ENCODE data around the gene ELANE. TPM values are rescaled to one million over a fixed set of nuclear protein-coding genes. Genes with fewer than 3 reads are reported as not detected.
A peak's percentile ranks its signal among the peaks of the same experiment; 100 is the strongest.
"Not testable (repeated sequence)": the region's sequence is repeated elsewhere in the genome, so short reads cannot be mapped to it uniquely, and the experiment has no call there.

ELANE gene
- total and polyA plus RNA-seq, 2 donors from 2014 or later: 0.85 TPM; not detected in 1

- Histone ChIP-seq H3K27ac (ENCODE audit: low read depth in 2 of 2, low read length in 2 of 2) (no peak overlapping the region), H3K9ac (ENCODE audit: low read length in 3 of 3) (no peak overlapping the region), H3K9me3 (ENCODE audit: control insufficient read depth in 2 of 3, insufficient read depth in 1 of 3, low read length in 3 of 3) (no peaks in the 10 kb centered on the region), H3K4me3 (ENCODE audit: low read length in 3 of 3) (no peak overlapping the region), H3K27me3 (ENCODE audit: control insufficient read depth, insufficient read depth, low read length) (no peaks in the 10 kb centered on the region), H3K36me3 (ENCODE audit: control insufficient read depth in 2 of 3, insufficient read depth in 3 of 3, low read length in 3 of 3) (no peaks in the 10 kb centered on the region), H3K4me1 (ENCODE audit: control insufficient read depth in 2 of 3, insufficient read depth in 2 of 3, low read depth in 1 of 3, low read length in 3 of 3) (peaks cover 0 to 2% (median 0%) of the 10 kb centered on the region in 3 donors)
- intact Hi-C loops (cut with DNase I): no loop called here
- no peak for TF ChIP-seq CTCF (IDR thresholded peaks at IDR 0.05; ENCODE audit: borderline replicate concordance, extremely low read depth, insufficient read depth)
- FAIRE-seq (no peak), DNase-seq (peak in 1 of 5 donors; percentile 76)
Observed at GRCh38 chr19:835210-835810, 16.8 kb upstream of the ELANE start.

GRCh38 chr19:840519-841206 lies 11.4 kb upstream of the ELANE start, which contains the start of gene PRTN3:
PRTN3 (plus strand) TSS chr19:840999; CDS start chr19:841009, 10 bp downstream.
- no peak for FAIRE-seq
- TF ChIP-seq CTCF (IDR thresholded peaks at IDR 0.05; ENCODE audit: borderline replicate concordance, extremely low read depth, insufficient read depth): no peak
- H3K27ac ChIP-seq (ENCODE audit: low read depth in 2 of 2, low read length in 2 of 2): no peak within 1 kb of the TSS
- DNase-seq: no peak
- peaks cover 2% of the 10 kb centered on the region for H3K27me3 ChIP-seq (ENCODE audit: control insufficient read depth, insufficient read depth, low read length)
- H3K36me3 ChIP-seq (ENCODE audit: control insufficient read depth in 2 of 3, insufficient read depth in 3 of 3, low read length in 3 of 3): no peaks in the 10 kb centered on the region
- H3K9me3 ChIP-seq (ENCODE audit: control insufficient read depth in 2 of 3, insufficient read depth in 1 of 3, low read length in 3 of 3): no peaks in the 10 kb centered on the region
- H3K4me3 ChIP-seq (ENCODE audit: low read length in 3 of 3): no peak within 1 kb of the TSS
- intact Hi-C loops (cut with DNase I): no loop called here
- peaks cover 0 to 7% (median 0%) of the 10 kb centered on the region in 3 donors for H3K4me1 ChIP-seq (ENCODE audit: control insufficient read depth in 2 of 3, insufficient read depth in 2 of 3, low read depth in 1 of 3, low read length in 3 of 3)
- H3K9ac ChIP-seq (ENCODE audit: low read length in 3 of 3): no peak within 1 kb of the TSS

- DNase-seq; H3K9me3 ChIP-seq (ENCODE audit: control insufficient read depth in 2 of 3, insufficient read depth in 1 of 3, low read length in 3 of 3); H3K27ac ChIP-seq (ENCODE audit: low read depth in 2 of 2, low read length in 2 of 2); H3K9ac ChIP-seq (ENCODE audit: low read length in 3 of 3); H3K27me3 ChIP-seq (ENCODE audit: control insufficient read depth, insufficient read depth, low read length); FAIRE-seq; H3K36me3 ChIP-seq (ENCODE audit: control insufficient read depth in 2 of 3, insufficient read depth in 3 of 3, low read length in 3 of 3); H3K4me3 ChIP-seq (ENCODE audit: low read length in 3 of 3); intact Hi-C loops (cut with DNase I); H3K4me1 ChIP-seq (ENCODE audit: control insufficient read depth in 2 of 3, insufficient read depth in 2 of 3, low read depth in 1 of 3, low read length in 3 of 3): not testable (repeated sequence)
Observed at GRCh38 chr19:842802-843179, 9.3 kb upstream of the ELANE start.

GRCh38 chr19:843180-843835 lies 8.8 kb upstream of the ELANE start:
- H3K4me3 ChIP-seq (ENCODE audit: low read length in 3 of 3): no peak overlapping the region
- peaks cover 0 to 7% (median 0%) of the 10 kb centered on the region in 3 donors for H3K4me1 ChIP-seq (ENCODE audit: control insufficient read depth in 2 of 3, insufficient read depth in 2 of 3, low read depth in 1 of 3, low read length in 3 of 3)
- H3K36me3 ChIP-seq (ENCODE audit: control insufficient read depth in 2 of 3, insufficient read depth in 3 of 3, low read length in 3 of 3): no peaks in the 10 kb centered on the region
- no peaks in the 10 kb centered on the region for H3K9me3 ChIP-seq (ENCODE audit: control insufficient read depth in 2 of 3, insufficient read depth in 1 of 3, low read length in 3 of 3)
- H3K27me3 ChIP-seq (ENCODE audit: control insufficient read depth, insufficient read depth, low read length): peaks cover 2% of the 10 kb centered on the region
- no peak overlapping the region for H3K9ac ChIP-seq (ENCODE audit: low read length in 3 of 3)
- no peak for FAIRE-seq
- TF ChIP-seq CTCF (IDR thresholded peaks at IDR 0.05; ENCODE audit: borderline replicate concordance, extremely low read depth, insufficient read depth): no peak
- H3K27ac ChIP-seq (ENCODE audit: low read depth in 2 of 2, low read length in 2 of 2): no peak overlapping the region
- intact Hi-C loops (cut with DNase I): no loop called here
- peak in 3 of 5 donors; percentile 41 to 73 (median 55) for DNase-seq
